Stomach (tissue), 9 donors: ENCODE data around the gene ACAA1. TPM values are rescaled to one million over a fixed set of nuclear protein-coding genes. Genes with fewer than 3 reads are reported as not detected.

Experiments used
- DNase-seq, 2 donors: peaks; one replicate each; pipeline versions ENCODE4 v3.0.0 to v3.0.0-alpha.2; 2013 to 2019
- H3K27ac ChIP-seq, 5 donors: fragments of 200-600 bp in 4 of 5; sonication (generic) in 4 of 5; one replicate each; pipeline ENCODE4 v1.5.1; 2013 to 2019; ENCODE audit warnings: mild to moderate bottlenecking in 1 of 5, moderate library complexity in 1 of 5
- H3K27me3 ChIP-seq, 3 donors: fragments of 200-600 bp; sonication (generic); one replicate each; pipeline ENCODE4 v1.5.1; 2017 to 2019; ENCODE audit warnings: mixed run types in 1 of 3
- H3K36me3 ChIP-seq, 4 donors: fragments of 200-600 bp; sonication (generic); 1 replicate in 3 of 4; 2 replicates in 1 of 4; pipeline ENCODE4 v1.5.1; 2016 to 2019
- H3K4me1 ChIP-seq, 4 donors: fragments of 200-600 bp; sonication (generic); one replicate each; pipeline ENCODE4 v1.5.1; 2016 to 2019
- H3K4me3 ChIP-seq, 4 donors: fragments of 200-600 bp; sonication (generic) in 3 of 4; one replicate each; pipeline ENCODE4 v1.5.1; 2016 to 2019; ENCODE audit warnings: mild to moderate bottlenecking in 1 of 4
- H3K9me3 ChIP-seq, 4 donors: fragments of 200-600 bp; sonication (generic); one replicate each; pipeline ENCODE4 v1.5.1; 2016 to 2019
- CTCF ChIP-seq, 7 experiments: fragments of 450-650 bp in 4 of 7; fragments of 200-600 bp in 3 of 7; sonication (generic) in 3 of 7; IDR thresholded peaks; one replicate each; pipeline ENCODE4 v1.5.1; 2016 to 2019; ENCODE audit warnings: antibody characterized with exemption in 7 of 7, control low read depth in 2 of 7, mild to moderate bottlenecking in 1 of 7
- EP300 ChIP-seq: sonication (generic); formaldehyde crosslinking; IDR thresholded peaks from one replicate; pipeline ENCODE4 v1.6.1; 2017; ENCODE audit warnings: antibody characterized with exemption
- POLR2A ChIP-seq, 4 donors: fragments of 450-650 bp; IDR thresholded peaks; one replicate each; pipeline ENCODE4 v1.6.1; 2016; ENCODE audit warnings: antibody characterized with exemption in 4 of 4, control low read depth in 2 of 4, mild to moderate bottlenecking in 1 of 4, moderate library complexity in 1 of 4
- POLR2AphosphoS5 ChIP-seq, 3 donors: sonication (generic); formaldehyde crosslinking; IDR thresholded peaks; one replicate each; pipeline ENCODE4 v1.6.1; 2016; ENCODE audit warnings: antibody characterized with exemption in 3 of 3
- WGBS, 5 donors: extraction: QIAGEN DNeasy Blood & Tissue Kit in 3 of 5; methylation state at CpG; one replicate each; pipeline versions ENCODE4 v1.1.5 to v1.1.7; 2013 to 2018; 5-methylcytosine and 5-hydroxymethylcytosine counted together
- intact Hi-C: fragments of 100-400 bp; cut with DNase I; formaldehyde crosslinking; loops from one replicate; pipeline ENCODE4 v1.15.1; 2023; ENCODE audit warnings: low total_unique reads
- polyA plus RNA-seq, 3 donors: library from polyadenylated mRNA; stranded (reverse); fragments of 200-250 nt; gene quantifications; one replicate each; pipeline ENCODE4 v1.2.3, GENCODE V29; 2013
- total RNA-seq, 5 donors: library from RNA; depleted of rRNA; stranded (reverse); fragments of >200 nt; gene quantifications; one replicate each; pipeline versions ENCODE4 v1.1.0 to v1.2.3, GENCODE V29; 2014 to 2016
- donor health status: healthy with polysubstance abuse.
- donor health status: Bipolar disorder and iron deficiency.
- donor health status: healthy.

ACAA1 gene
- total and polyA plus RNA-seq, 8 donors = 44.2 to 249 (median 75.7) TPM

- no peaks in the 10 kb centered on the region for H3K9me3 ChIP-seq
- H3K27ac ChIP-seq = no peak overlapping the region
- WGBS, 5 donors = 58 to 66% (median 65%) methylated on average over 9 of the region's 9 CpGs
- H3K4me3 ChIP-seq = no peak overlapping the region
- H3K4me1 ChIP-seq = peaks cover 0 to 14% (median 5%) of the 10 kb centered on the region in 4 donors
- TF ChIP-seq POLR2A (IDR thresholded peaks at IDR 0.05) = no peak
- TF ChIP-seq POLR2AphosphoS5 (IDR thresholded peaks at IDR 0.05) = no peak
- no peak for TF ChIP-seq CTCF (IDR thresholded peaks at IDR 0.05)
- TF ChIP-seq EP300 = no peak
- peaks cover 9 to 26% (median 21%) of the 10 kb centered on the region in 4 donors for H3K36me3 ChIP-seq
- DNase-seq = no peak
- H3K27me3 ChIP-seq = no peaks in the 10 kb centered on the region
- intact Hi-C loops = no loop called here
Measured at GRCh38 chr3:38115645-38116427, 21.1 kb downstream of the ACAA1 start.

GRCh38 chr3:38114875-38115644 is 21.9 kb downstream of the ACAA1 start:
- 72 to 83% (median 82%) methylated on average over 13 of the region's 13 CpGs for WGBS, 5 donors
- H3K36me3 ChIP-seq = peaks cover 3 to 18% (median 13%) of the 10 kb centered on the region in 4 donors
- intact Hi-C loops = no loop called here
- peaks cover 0 to 14% (median 5%) of the 10 kb centered on the region in 4 donors for H3K4me1 ChIP-seq
- no peak for DNase-seq
- no peaks in the 10 kb centered on the region for H3K9me3 ChIP-seq
- TF ChIP-seq POLR2A (IDR thresholded peaks at IDR 0.05) = no peak
- H3K4me3 ChIP-seq = no peak overlapping the region
- no peaks in the 10 kb centered on the region for H3K27me3 ChIP-seq
- no peak overlapping the region for H3K27ac ChIP-seq

GRCh38 chr3:38114052-38114874 is 22.7 kb downstream of the ACAA1 start:
- no peak for TF ChIP-seq POLR2AphosphoS5 (IDR thresholded peaks at IDR 0.05)
- no peak for TF ChIP-seq EP300
- TF ChIP-seq CTCF (IDR thresholded peaks at IDR 0.05) = no peak
- TF ChIP-seq POLR2A (IDR thresholded peaks at IDR 0.05) = no peak
- peaks cover 0 to 10% (median 8%) of the 10 kb centered on the region in 4 donors for H3K36me3 ChIP-seq
- H3K27me3 ChIP-seq = no peaks in the 10 kb centered on the region
- WGBS, 5 donors = 83 to 93% (median 90%) methylated on average over 8 to 13 of the region's 13 CpGs
- no peak overlapping the region for H3K4me3 ChIP-seq
- no peak overlapping the region for H3K27ac ChIP-seq
- H3K9me3 ChIP-seq = no peaks in the 10 kb centered on the region
- intact Hi-C loops = no loop called here
- peaks cover 0 to 14% (median 5%) of the 10 kb centered on the region in 4 donors for H3K4me1 ChIP-seq
- DNase-seq = no peak

DNA sequence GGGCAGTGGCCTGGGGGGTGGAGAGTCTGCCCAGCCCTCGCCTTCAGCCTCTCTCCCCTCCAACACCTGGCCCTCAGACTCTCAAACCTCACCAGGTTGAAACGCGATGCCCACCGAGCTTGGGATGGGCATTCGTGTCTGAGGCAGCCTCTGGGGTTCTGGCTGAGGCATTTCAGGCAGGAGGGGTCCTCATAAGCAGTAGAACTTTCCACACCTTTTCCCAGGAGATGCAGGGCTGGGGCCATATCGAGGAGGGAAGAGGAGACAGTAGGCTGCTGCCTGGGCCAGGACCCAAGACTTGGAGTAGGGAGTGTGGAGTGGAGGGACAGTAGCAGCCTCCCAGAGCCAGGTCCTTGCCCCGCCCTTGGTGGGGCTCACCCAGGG is 24.6 kb downstream of the ACAA1 start:
- no peaks in the 10 kb centered on the region for H3K27me3 ChIP-seq

More for the DNA sequence above, 24.6 kb downstream of the ACAA1 start:
- no peaks in the 10 kb centered on the region for H3K36me3 ChIP-seq
- intact Hi-C loops = no loop called here
- peaks cover 2 to 8% (median 4%) of the 10 kb centered on the region in 4 donors for H3K4me1 ChIP-seq
- 84 to 90% (median 88%) methylated on average over 6 to 7 of the region's 7 CpGs for WGBS, 5 donors
- no peak overlapping the region for H3K4me3 ChIP-seq
- H3K27ac ChIP-seq = no peak overlapping the region
- TF ChIP-seq EP300 (no peak), POLR2A (IDR thresholded peaks at IDR 0.05) (no peak)
- DNase-seq = no peak
- H3K9me3 ChIP-seq = no peaks in the 10 kb centered on the region
